Stimulated activated CD4-positive, alpha-beta T cell treated with anti-CD3 and anti-CD28 coated beads, Interleukin-2, amount 100 ng/mL, for 24 hours (primary cell): Measurements from ENCODE around the gene GALM.
"Not testable (repeated sequence)": the region's sequence is repeated elsewhere in the genome, so short reads cannot be mapped to it uniquely, and the experiment has no call there.

Source experiments
- DNase-seq, 2 donors: peaks; one replicate each; pipeline ENCODE4 v3.0.0-alpha.2; 2020

GALM gene

DNA sequence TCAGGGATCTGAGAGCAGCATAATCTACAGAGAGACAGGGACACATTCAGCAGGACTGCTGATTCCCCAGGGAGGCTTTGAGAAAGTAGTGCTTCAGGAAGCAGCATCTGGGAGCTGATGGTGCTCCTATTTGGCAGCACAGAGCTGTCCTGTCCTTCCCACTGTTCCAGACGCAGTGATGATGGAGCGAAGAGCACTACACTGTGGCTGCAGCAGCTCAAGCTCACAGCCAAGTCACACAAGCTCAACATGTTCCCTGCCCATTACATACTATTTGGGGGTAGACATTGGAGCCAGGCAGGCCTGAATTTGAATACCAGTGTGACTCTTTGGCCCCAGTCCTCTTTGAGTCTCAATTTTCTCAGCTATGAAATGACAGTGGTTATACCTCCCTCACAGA lies 15.2 kb upstream of the GALM start:
- DNase-seq: no peak

DNA sequence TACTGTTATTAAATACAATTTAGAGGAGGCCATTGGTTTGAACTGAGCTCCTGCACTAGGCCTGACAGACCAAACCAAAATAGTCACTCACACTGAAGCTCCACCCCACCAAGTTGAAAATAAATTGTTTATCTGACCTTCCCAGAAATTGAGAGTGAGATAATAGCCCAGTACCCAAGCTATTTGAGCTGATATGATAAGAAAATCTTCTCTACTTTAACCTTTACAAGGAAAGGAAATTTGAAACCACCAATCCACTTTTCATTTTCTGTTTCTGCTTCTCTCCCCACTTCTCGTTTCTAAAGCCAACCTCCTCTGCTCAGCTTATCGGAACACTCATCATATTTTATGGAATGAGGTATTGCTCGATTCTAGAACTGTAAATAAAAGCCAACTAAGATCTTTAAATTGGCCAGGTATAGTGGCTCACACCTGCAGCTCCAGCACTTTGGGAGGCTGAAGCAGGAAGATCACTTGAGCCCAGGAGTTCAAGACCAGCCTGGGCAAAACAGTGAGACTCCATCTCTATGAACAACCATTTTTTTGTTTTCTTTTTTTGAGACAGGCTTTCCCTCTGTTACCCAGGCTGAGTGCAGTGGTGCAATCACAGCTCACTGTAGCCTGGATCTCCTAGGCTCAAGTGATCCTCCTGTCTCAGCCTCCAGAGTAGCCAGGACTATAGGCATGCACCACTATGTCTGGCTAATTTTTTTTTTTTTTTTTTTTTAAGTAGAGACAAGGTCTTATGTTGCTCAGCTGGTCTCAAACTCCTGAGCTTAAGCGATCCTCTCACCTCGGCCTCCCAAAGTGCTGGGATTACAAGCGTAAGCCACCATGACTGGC lies 13.3 kb upstream of the GALM start:
- peak in 1 of 2 donors; percentile 15 for DNase-seq

DNA sequence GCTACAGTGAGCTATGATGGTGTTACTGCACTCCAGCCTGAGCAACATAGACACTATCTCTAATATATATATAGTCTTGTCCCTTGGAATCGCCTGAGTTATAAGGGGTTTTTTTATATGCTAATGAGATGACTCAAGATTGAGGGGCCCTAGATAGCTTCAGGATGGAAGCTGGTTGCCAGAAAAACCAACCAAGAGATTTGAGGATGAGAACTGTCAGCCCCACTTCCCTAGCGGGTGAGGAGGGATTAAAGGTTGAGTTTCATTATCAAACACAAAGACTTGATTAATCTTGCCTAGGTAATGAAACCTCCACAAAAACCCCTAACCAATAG lies 12.6 kb upstream of the GALM start:
- no peak for DNase-seq

DNA sequence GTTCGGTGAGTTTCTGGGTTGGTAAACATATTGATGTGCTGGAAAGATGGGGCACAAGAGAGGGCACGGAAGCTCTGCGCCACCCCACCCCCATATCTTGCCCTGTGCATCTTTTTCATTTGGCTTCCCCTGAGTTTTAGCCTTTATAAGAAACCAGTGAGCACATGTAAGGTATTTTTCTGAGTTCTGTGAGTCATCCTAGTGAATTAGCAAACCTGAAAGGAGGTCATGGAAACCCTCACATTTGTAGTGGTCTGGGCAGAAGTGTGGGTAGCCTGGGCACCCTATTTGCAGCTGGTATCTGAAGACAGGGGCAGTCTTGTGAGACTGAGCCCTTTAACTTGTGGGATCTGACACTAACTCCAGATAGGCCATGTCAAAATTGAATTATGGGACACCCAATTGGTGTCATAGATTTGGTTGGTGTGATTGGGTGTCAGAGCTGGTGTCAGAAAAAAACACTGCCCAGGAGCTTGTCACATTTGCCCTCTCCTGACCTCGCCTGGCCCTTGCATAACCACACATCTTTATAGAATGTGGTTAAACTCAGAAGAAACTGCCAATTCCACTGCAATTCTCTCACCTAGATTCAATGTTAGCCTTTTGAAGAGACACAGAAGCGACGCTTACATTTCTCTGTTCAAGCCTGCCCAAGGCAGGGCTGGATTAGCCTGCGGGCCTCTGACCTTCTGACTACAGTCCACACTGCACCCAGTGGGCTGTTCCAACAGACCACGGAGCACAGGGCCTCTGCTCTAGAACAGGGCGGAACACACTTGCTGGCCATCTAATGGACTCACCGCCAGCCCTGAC lies 12.0 kb upstream of the GALM start:
- peak; percentile 79 for DNase-seq

DNA sequence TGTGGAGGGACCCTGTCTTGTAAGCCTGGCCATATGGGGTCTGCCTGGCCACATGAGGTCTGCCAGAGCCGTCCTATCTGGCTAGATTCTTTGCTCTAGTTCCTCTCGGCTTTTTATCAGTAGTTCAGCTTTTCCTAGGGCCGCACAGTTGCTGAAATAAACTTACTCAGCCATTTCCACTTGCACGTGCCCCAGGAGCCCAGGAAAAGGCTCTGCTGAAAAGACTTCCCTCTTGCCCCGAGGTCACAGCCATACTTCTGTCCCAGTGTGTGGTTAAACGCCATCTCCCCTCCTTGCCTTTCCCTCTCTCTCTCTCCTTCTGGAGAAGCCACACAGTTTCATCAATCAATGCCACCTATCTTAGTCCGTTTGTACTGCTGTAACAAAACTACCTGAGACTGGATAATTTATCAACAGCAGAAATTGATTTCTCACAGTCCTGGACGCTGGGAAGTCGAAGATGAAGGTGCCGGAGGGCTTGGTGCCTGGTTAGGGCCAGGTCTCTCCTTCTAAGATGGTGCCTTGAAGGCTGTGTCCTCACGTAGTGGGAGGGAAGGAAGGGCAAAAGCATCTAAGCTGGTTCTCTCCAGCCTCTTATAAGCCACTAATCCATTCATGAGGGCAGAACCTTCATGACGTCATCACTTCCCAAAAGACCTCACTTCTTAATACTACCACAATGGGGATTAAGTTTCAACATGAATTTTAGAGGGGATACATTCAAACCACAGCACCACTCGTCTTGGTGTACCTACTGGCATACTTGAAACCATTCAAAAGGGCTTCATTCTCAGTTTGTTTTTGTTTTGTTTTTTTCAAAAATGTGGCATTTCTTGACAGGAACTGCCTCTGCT lies 11.2 kb upstream of the GALM start:
- no peak for DNase-seq

DNA sequence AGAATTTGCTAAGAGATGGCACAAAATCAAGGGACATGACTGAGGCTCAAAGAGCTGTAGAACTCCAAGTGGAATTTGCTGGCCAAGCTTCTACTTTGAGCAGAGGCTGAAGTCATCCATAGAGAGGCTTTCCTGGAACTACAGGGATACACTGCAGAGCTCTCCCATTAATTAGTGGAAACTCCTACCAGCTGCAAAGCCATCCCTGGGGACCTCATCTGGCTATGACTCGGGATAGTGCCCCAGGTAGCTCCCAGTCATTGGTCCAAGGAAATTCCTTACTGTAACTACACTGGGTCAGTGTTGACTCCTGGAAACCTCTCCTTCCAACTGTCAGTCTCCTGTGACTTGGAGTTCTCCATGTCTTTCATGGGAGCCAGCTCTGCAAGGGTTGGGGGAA lies 10.5 kb upstream of the GALM start:
- no peak for DNase-seq

DNA sequence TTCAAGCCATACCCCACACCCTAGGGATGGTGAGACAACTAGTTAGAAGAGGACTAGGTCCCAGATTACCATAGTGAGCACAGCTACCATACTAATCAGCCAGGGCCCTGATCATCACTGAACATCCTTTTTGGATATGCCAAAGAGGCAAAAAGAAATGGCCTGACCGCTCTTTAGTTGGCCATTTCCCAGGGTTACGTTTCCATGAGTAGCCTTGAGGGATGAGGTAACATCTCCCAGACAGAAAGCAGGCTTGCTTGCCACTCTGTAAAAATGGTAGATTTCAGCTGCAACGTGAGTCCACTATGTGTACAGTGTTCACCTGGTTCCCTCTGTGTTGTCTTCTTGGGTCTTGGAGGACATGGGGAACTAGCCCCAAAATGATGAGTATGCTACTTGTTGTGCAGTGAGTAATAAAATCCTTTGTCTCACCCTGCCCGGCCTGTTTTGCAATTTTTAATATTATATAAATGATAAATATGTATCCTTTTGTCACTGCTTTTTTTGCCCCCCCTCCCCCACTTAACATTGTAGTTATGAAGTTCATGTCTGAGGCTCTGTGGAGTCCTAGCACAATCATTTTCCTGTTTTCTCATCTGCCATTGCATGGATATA lies 8.9 kb upstream of the GALM start:
- no peak for DNase-seq

DNA sequence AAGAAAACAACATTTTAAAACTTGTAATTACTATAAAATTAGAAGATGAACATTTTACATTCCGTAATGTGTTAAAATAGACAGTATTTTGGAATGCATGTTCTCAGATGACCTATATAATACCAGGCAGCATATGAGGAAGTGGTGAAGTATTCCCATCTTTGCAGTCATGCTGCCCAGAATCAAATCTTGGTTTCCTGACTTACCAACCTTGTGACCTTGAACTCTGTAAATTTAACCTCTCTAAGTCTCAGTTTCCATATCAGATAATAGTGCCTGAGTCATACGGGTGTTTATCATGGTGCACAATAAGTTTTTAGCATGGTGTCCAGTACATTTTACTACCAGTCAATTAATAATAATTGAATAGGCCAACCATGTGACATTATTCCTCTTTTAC lies 7.3 kb upstream of the GALM start:
- DNase-seq: no peak

DNA sequence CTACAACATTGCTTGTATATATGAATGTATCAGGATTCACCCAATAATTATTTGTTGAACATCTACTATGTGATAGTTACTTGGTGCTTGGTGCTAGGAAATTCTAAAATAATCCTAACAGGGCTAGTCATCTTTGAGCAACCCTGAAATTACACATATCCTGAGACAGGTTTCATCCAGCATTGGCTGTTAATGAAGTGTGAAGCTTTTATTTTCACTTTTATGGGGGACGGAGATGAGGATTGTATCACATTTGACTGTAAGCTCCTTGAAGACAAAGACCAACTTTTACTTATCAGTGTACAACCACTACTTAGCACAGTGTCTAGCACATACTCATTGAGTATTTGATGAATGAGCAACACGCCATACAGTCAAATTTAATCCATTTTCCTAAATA lies 6.8 kb upstream of the GALM start:
- no peak for DNase-seq

DNA sequence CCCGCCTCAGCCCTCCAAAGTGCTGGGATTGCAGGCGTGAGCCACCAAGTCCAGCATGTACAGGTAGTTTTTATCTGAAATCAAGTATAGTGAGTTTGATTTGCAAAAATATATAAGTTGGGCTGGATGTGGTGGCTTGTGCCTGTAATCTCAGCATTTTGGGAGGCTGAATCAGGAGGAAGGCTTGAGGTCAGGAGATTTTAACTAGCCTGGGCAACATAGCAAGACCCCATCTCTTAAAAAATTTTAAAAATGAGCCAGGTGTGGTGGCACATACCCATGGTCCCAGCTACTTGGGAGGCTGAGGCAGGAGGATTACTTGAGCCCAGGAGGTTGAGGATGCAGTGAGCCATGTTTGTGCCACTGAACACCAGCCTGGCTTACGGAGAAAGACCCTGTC lies 5.6 kb upstream of the GALM start:
- no peak for DNase-seq

DNA sequence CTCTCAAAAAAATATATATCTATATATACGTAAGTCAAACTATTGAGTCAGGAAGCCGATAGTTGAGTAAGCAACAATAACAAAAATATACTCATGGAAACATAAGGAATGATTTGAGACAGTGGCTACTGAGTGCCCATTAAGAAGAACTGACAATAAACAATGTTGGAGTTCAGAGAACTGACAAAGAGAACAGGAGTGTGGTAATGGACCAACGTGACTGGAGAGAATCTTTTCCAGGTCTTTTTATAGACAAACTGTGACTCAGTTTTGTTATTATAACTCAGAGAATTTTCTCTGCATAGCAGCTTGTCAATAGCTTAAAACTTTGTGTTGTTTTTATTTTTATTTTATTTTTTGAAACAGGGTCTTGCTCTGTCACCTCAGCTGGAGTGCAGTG lies 4.6 kb upstream of the GALM start:
- no peak for DNase-seq

DNA sequence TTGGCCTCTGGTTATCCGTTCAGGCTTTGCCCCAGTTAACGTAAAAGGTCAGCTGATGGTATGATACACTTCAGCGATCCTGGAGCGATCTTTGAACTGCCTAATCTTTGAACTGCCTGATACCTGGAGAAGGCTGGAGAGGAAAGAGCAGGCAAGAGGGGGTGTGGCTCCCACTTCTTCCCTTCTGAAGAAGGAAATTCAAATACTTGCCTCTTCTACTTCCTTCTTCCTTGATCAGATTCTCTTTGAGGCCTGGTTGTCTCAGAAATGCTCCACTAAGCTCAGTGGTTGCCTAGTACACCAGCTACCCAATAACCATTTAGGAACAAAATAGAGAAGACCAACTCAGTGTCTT lies 619 bp downstream of the GALM start:
- peak in 1 of 2 donors; percentile 19 for DNase-seq

DNA sequence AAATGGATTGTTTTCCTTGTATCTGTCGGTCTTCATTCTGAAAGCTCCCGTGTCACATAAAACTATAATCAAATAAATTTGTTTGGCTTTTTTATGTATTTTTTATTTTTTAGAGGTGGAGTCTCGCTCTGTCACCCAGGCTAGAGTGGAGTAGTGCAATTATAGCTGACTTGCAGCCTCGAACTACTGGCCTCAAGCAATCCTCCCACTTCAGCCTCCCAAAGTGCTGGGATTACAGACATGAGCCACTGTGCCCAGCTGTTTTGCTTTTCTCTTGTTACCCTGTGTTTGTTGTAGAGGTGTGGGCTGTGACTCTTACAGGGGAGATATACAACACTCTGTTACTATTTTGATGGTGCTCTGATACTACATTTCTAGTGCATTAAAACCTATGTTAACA lies 2.2 kb downstream of the GALM start:
- no peak for DNase-seq

DNA sequence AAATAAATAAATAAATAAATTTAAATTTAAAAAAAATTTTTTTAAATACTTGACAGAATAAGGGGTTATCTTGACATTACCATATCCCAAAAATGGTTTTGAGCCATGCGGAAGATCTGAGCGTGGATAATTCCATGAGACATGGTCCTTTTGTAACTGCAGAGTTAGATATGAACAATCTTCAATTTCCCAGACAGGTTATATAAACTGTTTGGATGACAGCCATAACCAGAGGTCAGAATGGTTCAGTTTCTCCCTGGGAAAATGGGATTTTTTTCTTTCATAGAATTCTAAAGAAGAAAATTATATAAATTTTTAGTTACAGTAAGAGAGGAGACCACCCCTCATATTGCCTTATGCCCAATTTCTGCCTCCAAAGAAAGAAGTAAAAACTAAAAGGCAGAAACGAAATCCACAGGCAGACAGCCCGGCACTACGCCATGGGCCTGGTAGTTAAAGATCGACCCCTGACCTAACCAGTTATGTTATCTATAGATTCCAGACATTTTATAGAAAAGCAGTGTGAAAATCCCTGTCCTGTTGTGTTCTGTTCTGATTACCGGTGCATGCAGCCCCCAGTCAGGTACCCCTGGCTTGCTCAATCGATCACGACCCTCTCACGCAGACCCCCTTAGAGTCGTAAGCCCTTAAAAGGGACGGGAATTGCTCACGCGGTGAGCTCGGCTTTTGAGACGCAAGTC lies 3.0 kb downstream of the GALM start:
- no peak for DNase-seq

DNA sequence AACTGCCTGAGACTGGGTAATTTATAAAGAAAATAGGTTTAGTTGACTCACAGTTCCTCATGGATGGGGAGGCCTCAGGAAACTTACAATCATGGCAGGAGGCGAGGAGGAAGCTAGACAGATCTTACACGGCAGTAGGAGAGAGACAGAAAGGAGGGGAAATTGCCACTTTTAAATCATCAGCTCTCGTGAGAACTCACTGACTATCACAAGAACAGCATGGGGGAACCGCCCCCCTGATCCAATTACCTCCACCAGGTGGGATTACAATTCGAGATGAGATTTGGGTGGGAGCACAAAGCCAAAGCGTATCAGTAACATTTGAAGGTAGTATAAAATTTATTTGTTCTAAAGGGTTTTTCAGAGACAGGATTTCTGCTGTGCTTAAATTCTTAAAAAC lies 5.4 kb downstream of the GALM start:
- DNase-seq: no peak

DNA sequence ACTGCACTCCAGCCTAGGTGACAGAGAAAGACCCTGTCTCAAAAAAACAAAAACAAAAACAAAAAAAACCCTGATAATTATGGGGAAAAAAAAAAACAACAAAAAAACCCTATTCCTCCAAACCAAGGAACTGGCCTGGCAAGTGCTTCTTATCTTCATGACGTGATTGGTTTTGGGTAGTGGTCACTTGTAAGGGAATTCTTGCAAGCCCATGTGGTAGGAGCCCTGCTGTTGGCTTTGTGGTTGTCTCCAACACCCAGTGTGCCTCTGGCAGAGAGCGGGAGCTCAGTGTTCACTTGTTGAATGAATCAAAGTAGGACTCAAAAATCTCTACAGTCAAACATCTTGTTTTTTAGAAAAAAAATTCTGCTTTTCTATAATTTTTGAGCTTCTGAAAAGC lies 6.0 kb downstream of the GALM start:
- DNase-seq: no peak

DNA sequence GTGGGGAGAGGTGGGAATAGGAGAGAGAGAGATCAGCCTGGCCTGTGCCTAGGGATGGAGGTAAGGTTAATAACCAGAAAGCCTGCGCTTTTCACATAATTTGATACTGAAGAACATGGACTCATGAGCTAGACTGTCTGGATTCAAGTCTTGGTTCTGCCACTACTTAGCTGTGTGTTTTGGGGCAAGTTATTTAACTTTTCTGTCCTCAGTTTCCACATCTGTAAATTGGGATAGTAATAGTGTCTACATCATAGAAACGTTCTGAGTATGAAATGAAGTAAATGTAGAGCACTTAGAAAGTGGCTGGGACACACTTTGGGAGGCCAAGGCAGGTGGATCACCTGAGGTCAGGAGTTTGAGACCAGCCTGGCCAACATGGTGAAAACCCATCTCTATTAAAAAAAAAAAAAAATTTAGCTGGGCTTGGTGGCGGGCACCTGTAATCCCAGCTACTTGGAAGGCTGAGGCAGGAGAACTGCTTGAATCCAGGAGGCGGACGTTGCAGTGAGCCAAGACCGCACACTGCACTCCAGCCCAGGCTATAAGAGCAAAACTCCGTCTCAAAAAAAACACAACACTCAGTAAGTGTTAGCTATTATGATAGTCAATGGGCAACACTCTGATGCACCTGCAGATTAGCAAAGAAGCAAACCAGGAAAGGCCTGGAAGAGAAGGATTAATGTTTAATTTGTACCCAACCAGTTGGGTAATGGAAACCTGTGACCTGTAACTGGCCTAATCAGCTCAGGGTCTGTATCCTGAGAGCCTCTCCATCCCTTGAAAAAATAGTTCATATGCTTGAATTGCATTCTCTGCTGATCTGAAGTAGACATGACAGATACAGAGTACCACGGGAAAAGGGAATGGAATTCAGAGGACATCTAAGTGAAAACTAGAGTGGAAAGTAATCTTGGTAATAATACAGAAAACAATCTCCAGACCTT lies 6.8 kb downstream of the GALM start:
- no peak for DNase-seq

DNA sequence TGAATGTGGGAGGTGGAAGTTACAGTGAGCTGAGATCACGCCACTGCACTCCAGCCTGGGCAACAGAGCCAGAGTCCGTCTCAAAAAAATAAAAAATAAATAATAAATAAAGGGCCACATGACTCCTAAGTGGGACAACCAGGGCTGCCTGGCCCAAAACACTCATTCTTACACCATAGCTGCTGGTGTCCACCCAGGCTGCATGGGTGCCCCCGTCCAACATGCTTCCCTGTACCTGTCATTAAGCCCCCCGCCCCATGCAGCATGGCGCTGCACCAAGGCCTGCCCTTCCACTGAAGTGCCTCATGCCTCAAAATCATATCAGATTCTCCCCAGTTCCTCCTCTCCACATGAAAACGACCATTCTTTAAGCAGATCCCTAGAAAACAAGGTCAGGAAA lies 10.8 kb downstream of the GALM start:
- no peak for DNase-seq

DNA sequence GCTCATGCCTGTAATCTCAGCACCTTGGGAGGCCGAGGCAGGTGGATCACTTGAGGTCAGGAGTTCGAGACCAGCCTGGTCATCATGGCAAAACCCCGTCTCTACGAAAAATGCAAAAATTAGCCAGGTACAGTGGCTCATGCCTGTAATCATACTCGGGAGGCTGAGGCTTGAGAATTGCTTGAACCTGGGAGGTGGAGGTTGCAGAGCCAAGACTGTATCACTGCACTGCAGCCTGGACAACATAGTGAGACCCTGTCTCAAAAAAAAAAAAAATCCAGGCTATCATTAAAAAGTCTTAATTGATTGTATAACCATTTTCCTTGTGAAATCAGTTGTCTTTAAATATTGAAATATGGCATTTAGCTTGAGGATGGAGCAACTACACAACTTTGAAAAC lies 15.0 kb downstream of the GALM start:
- not testable (repeated sequence) for DNase-seq

DNA sequence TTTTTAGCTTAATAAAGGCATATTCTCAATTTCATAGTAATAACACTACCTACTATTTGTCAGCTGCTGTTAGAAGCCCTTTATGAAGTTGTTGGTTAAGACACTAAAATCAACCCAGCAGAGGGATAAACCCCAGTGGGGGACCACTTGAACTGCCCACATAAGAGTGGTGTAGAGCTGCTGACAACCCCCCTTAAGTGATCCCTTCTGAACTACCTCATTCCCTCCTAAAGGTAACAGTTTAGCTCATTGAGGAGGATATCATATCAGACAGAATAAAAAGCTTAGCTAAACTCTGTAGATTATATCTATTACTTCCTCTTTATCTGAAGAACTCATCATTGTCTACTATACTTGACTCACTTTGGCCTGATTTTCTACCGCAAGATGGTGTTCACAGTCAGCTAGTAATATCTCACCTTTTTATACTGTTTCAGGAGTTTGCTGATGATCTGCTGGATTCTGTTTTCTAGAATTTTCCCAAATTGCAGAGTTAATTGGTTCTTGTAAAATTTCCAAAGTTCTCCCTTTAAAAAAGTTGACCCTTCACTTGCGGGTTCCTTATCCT lies 16.2 kb downstream of the GALM start:
- DNase-seq: no peak

DNA sequence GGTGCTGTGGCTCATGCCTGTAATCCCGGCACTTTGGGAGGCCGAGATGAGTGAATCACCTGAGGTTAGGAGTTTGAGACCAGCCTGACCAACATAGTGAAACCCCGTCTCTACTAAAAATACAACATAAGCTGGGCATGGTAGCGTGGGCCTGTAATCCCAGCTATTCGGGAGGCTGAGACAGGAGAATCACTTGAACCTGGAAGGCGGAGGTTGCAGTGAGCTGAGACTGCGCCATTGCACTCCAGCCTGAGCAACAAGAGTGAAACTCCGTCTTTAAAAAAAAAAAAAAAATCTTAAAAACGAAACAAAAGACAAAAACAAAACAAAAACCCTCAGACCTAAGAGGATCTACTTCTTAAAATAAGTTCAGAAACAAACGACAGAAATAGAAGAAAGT lies 16.7 kb downstream of the GALM start:
- DNase-seq: peak; percentile 18 to 43
